GM18526 (cell line): ENCODE data around the gene CCDC171.

Experiments
- POLR2A ChIP-seq: IDR thresholded peaks from 3 replicates; pipeline ENCODE4 v1.6.1; 2011; ENCODE audit not compliant: insufficient read length; ENCODE audit errors: extremely low read depth

The CCDC171 gene

GRCh38 chr9:15635752-15636151, 82.9 kb downstream of the CCDC171 start:
- no peak for TF ChIP-seq POLR2A

- TF ChIP-seq POLR2A: no peak
Measured at GRCh38 chr9:15640121-15640520, 87.3 kb downstream of the CCDC171 start.

- no peak for TF ChIP-seq POLR2A
Measured at GRCh38 chr9:15641291-15641690, 88.4 kb downstream of the CCDC171 start.

GRCh38 chr9:15642369-15642962, 89.6 kb downstream of the CCDC171 start:
- no peak for TF ChIP-seq POLR2A

- no peak for TF ChIP-seq POLR2A
Measured at GRCh38 chr9:15670246-15670645, 117.4 kb downstream of the CCDC171 start.

GRCh38 chr9:15670894-15671293, 118.1 kb downstream of the CCDC171 start:
- TF ChIP-seq POLR2A: no peak

GRCh38 chr9:15693701-15694100, 140.9 kb downstream of the CCDC171 start:
- TF ChIP-seq POLR2A: no peak

- no peak for TF ChIP-seq POLR2A
Measured at GRCh38 chr9:15696979-15697378, 144.1 kb downstream of the CCDC171 start.

- no peak for TF ChIP-seq POLR2A
Measured at GRCh38 chr9:15697446-15697851, 144.6 kb downstream of the CCDC171 start.

- TF ChIP-seq POLR2A: no peak
Measured at GRCh38 chr9:15707000-15707399, 154.2 kb downstream of the CCDC171 start.

GRCh38 chr9:15711531-15711930, 158.7 kb downstream of the CCDC171 start:
- TF ChIP-seq POLR2A: no peak

- no peak for TF ChIP-seq POLR2A
Measured at GRCh38 chr9:15711931-15712330, 159.1 kb downstream of the CCDC171 start.

- TF ChIP-seq POLR2A: no peak
Measured at GRCh38 chr9:15714746-15715145, 161.9 kb downstream of the CCDC171 start.

- no peak for TF ChIP-seq POLR2A
Measured at GRCh38 chr9:15717290-15717967, 164.6 kb downstream of the CCDC171 start.

GRCh38 chr9:15718423-15718822, 165.6 kb downstream of the CCDC171 start:
- TF ChIP-seq POLR2A: no peak

- no peak for TF ChIP-seq POLR2A
Measured at GRCh38 chr9:15720861-15721260, 168.0 kb downstream of the CCDC171 start.

GRCh38 chr9:15722888-15723287, 170.0 kb downstream of the CCDC171 start:
- TF ChIP-seq POLR2A: no peak
